ENCODE results near the gene LSM12.
"Not testable (repeated sequence)": the region's sequence is repeated elsewhere in the genome, so short reads cannot be mapped to it uniquely, and the experiment has no call there.

- not testable (repeated sequence) for TF ChIP-seq CTCF, POLR2A (IDR thresholded peaks at IDR 0.05)
These were observed 31.8 kb downstream of the LSM12 start for GRCh38 chr17:44034688-44035087.

Data from thyroid gland (tissue), 4 donors.